HL-60/S4 treated with phorbol 12-myristate 13-acetate at 8.2 ng/mL for 4 days and 3 days (cell line): ENCODE data around the gene CFAP57.

Experiments used
- in situ Hi-C: fragments of 300-500 bp; cut with MboI; formaldehyde crosslinking; loops from 2 replicates; pipeline ENCODE4 v1.15.0; 2022; ENCODE audit warnings: low sequenced_read_pairs

The CFAP57 gene

GRCh38 chr1:43274804-43275180 is 102.7 kb downstream of the CFAP57 start:
- in situ Hi-C loops = no loop called here

GRCh38 chr1:43275826-43276620 is 103.9 kb downstream of the CFAP57 start:
- in situ Hi-C loops = no loop called here

- in situ Hi-C loops = no loop called here
Measured at GRCh38 chr1:43276673-43277072, 104.5 kb downstream of the CFAP57 start.

GRCh38 chr1:43277116-43277876 is 105.2 kb downstream of the CFAP57 start:
- in situ Hi-C loops = no loop called here

GRCh38 chr1:43279161-43279560 is 107.0 kb downstream of the CFAP57 start:
- in situ Hi-C loops = no loop called here

GRCh38 chr1:43279666-43280065 is 107.5 kb downstream of the CFAP57 start:
- in situ Hi-C loops = no loop called here

- in situ Hi-C loops = no loop called here
Measured at GRCh38 chr1:43280692-43281091, 108.6 kb downstream of the CFAP57 start.

- in situ Hi-C loops = no loop called here
Measured at GRCh38 chr1:43282220-43283195, 110.4 kb downstream of the CFAP57 start.

- in situ Hi-C loops = no loop called here
Measured at GRCh38 chr1:43284065-43284464, 111.9 kb downstream of the CFAP57 start.

GRCh38 chr1:43284546-43285110 is 112.5 kb downstream of the CFAP57 start:
- in situ Hi-C loops = no loop called here

GRCh38 chr1:43285269-43285990 is 113.3 kb downstream of the CFAP57 start, which contains the start of gene C1orf210:
TSS of gene C1orf210 (minus strand) at chr1:43285581. CDS start at chr1:43283270, 2,311 bp downstream.
- in situ Hi-C loops = no loop called here

GRCh38 chr1:43286115-43286514 is 114.0 kb downstream of the CFAP57 start:
- in situ Hi-C loops = no loop called here

GRCh38 chr1:43286533-43286932 is 114.4 kb downstream of the CFAP57 start:
- in situ Hi-C loops = no loop called here

GRCh38 chr1:43288058-43288784 is 116.1 kb downstream of the CFAP57 start:
- in situ Hi-C loops = no loop called here

- in situ Hi-C loops = no loop called here
Measured at GRCh38 chr1:43288785-43289706, 116.9 kb downstream of the CFAP57 start.

- in situ Hi-C loops = no loop called here
Measured at GRCh38 chr1:43292216-43292615, 120.1 kb downstream of the CFAP57 start.

- in situ Hi-C loops = no loop called here
Measured at GRCh38 chr1:43292679-43293078, 120.5 kb downstream of the CFAP57 start.

GRCh38 chr1:43293176-43293575 is 121.0 kb downstream of the CFAP57 start:
- in situ Hi-C loops = no loop called here
